H9 (cell line): ENCODE data around the gene ZNF547. TPM values are rescaled to one million over a fixed set of nuclear protein-coding genes. Genes with fewer than 3 reads are reported as not detected.

Experiments used
- DNase-seq: peaks from one replicate; pipeline ENCODE4 v3.0.0-alpha.2; 2017
- H2AFZ ChIP-seq: one replicate; pipeline ENCODE4 v1.6.1; 2013; ENCODE audit warnings: mild to moderate bottlenecking, low read length, control low read depth, moderate library complexity
- H2AK5ac ChIP-seq: 2 replicates; pipeline ENCODE4 v1.6.1; 2013; ENCODE audit warnings: low read length, control low read depth, mixed read lengths; ENCODE audit not compliant: insufficient read length
- H2BK120ac ChIP-seq: one replicate; pipeline ENCODE4 v1.6.1; 2013; ENCODE audit warnings: low read depth, mild to moderate bottlenecking, low read length, control low read depth, inconsistent platforms; ENCODE audit not compliant: poor library complexity, severe bottlenecking
- H2BK12ac ChIP-seq: 2 replicates; pipeline ENCODE4 v1.6.1; 2013; ENCODE audit warnings: low read length, control low read depth, mixed read lengths, low read depth; ENCODE audit not compliant: insufficient read length
- H2BK15ac ChIP-seq: 2 replicates; pipeline ENCODE4 v1.6.1; 2013; ENCODE audit warnings: low read depth, low read length, control low read depth
- H2BK20ac ChIP-seq: one replicate; pipeline ENCODE4 v1.6.1; 2013; ENCODE audit warnings: low read depth, mild to moderate bottlenecking, low read length, control low read depth, inconsistent platforms; ENCODE audit not compliant: poor library complexity, severe bottlenecking
- H2BK5ac ChIP-seq: 2 replicates; pipeline ENCODE4 v1.6.1; 2013; ENCODE audit warnings: low read length, control low read depth, mixed read lengths; ENCODE audit not compliant: insufficient read length
- H3K14ac ChIP-seq: 2 replicates; pipeline ENCODE4 v1.6.1; 2013; ENCODE audit warnings: low read length, control low read depth; ENCODE audit not compliant: insufficient read depth
- H3K18ac ChIP-seq: 2 replicates; pipeline ENCODE4 v1.6.1; 2013; ENCODE audit warnings: low read depth, mild to moderate bottlenecking, mixed read lengths, low read length, control low read depth; ENCODE audit not compliant: insufficient read length
- H3K23ac ChIP-seq: 2 replicates; pipeline ENCODE4 v1.6.1; 2013; ENCODE audit warnings: low read length, control low read depth, mixed read lengths, low read depth; ENCODE audit not compliant: insufficient read length
- H3K23me2 ChIP-seq: 2 replicates; pipeline ENCODE4 v1.6.1; 2013; ENCODE audit warnings: low read depth, mild to moderate bottlenecking, mixed read lengths, low read length, control low read depth; ENCODE audit not compliant: insufficient read length, poor library complexity, severe bottlenecking
- H3K27ac ChIP-seq: 2 replicates; pipeline ENCODE4 v1.5.1; 2013; ENCODE audit warnings: low read length, control low read depth, mixed read lengths, low read depth; ENCODE audit not compliant: insufficient read length
- H3K27me3 ChIP-seq: 2 replicates; pipeline ENCODE4 v1.6.1; 2013; ENCODE audit warnings: low read length, control low read depth, inconsistent platforms; ENCODE audit not compliant: insufficient read depth
- H3K4ac ChIP-seq: 2 replicates; pipeline ENCODE4 v1.6.1; 2013; ENCODE audit warnings: low read depth, mild to moderate bottlenecking, control low read depth, inconsistent platforms, low read length, moderate library complexity
- H3K4me1 ChIP-seq: 2 replicates; pipeline ENCODE4 v1.6.1; 2013; ENCODE audit warnings: low read length, control low read depth, inconsistent platforms; ENCODE audit not compliant: insufficient read depth
- H3K4me2 ChIP-seq: 2 replicates; pipeline ENCODE4 v1.6.1; 2013; ENCODE audit warnings: low read length, control low read depth, mixed read lengths; ENCODE audit not compliant: insufficient read length, insufficient read depth
- H3K56ac ChIP-seq: 2 replicates; pipeline ENCODE4 v1.6.1; 2013; ENCODE audit warnings: low read depth, mild to moderate bottlenecking, mixed read lengths, low read length, control low read depth; ENCODE audit not compliant: insufficient read length
- H3K79me1 ChIP-seq: 2 replicates; pipeline ENCODE4 v1.6.1; 2013; ENCODE audit warnings: low read depth, mild to moderate bottlenecking, moderate library complexity, low read length, control low read depth, inconsistent platforms; ENCODE audit not compliant: insufficient read depth, poor library complexity, severe bottlenecking
- H3K79me2 ChIP-seq: 2 replicates; pipeline ENCODE4 v1.6.1; 2013; ENCODE audit warnings: low read length, control low read depth, inconsistent platforms; ENCODE audit not compliant: insufficient read depth
- H3K9ac ChIP-seq: 2 replicates; pipeline ENCODE4 v1.6.1; 2013; ENCODE audit warnings: low read length, control low read depth, mixed read lengths; ENCODE audit not compliant: insufficient read length; ENCODE audit errors: extremely low read depth
- H3K9me3 ChIP-seq: one replicate; pipeline ENCODE4 v1.6.1; 2013; ENCODE audit warnings: low read depth, low read length, inconsistent platforms; ENCODE audit not compliant: control insufficient read depth
- H3T11ph ChIP-seq: one replicate; pipeline ENCODE4 v1.6.1; 2013; ENCODE audit warnings: mild to moderate bottlenecking, low read length, control low read depth, inconsistent platforms
- H4K20me1 ChIP-seq: one replicate; pipeline ENCODE4 v1.6.1; 2013; ENCODE audit not compliant: control insufficient read depth, insufficient read length, insufficient read depth
- H4K5ac ChIP-seq: 2 replicates; pipeline ENCODE4 v1.6.1; 2013; ENCODE audit warnings: low read depth, mild to moderate bottlenecking, mixed read lengths, low read length, control low read depth; ENCODE audit not compliant: insufficient read length
- H4K8ac ChIP-seq: replicated peaks from 2 replicates; pipeline ENCODE4 v1.6.1; 2013; ENCODE audit warnings: low read length, control low read depth, mixed read lengths, low read depth; ENCODE audit not compliant: insufficient read length
- H4K91ac ChIP-seq: 2 replicates; pipeline ENCODE4 v1.6.1; 2013; ENCODE audit warnings: low read depth, mild to moderate bottlenecking, moderate library complexity, mixed read lengths, low read length, control low read depth; ENCODE audit not compliant: insufficient read length
- H3K27ac Mint-ChIP-seq, 3 experiments: 2 replicates in 2 of 3; 3 replicates in 1 of 3; pipeline ENCODE4 v1.8.0; 2020 to 2021; ENCODE audit warnings: mixed read lengths in 3 of 3, mild to moderate bottlenecking in 1 of 3, moderate library complexity in 1 of 3
- H3K27me3 Mint-ChIP-seq: 2 replicates; pipeline ENCODE4 v1.8.0; 2021; ENCODE audit warnings: low read depth, mild to moderate bottlenecking, moderate library complexity, mixed read lengths
- H3K36me3 Mint-ChIP-seq, 3 experiments: 2 replicates in 2 of 3; 3 replicates in 1 of 3; pipeline ENCODE4 v1.8.0; 2020 to 2021; ENCODE audit warnings: low read depth in 3 of 3, mixed read lengths in 3 of 3; ENCODE audit not compliant: insufficient read depth in 1 of 3
- H3K4me1 Mint-ChIP-seq, 2 experiments: 2 replicates each; pipeline ENCODE4 v1.8.0; 2020; ENCODE audit warnings: mixed read lengths in 2 of 2
- H3K4me3 Mint-ChIP-seq, 2 experiments: 2 replicates in 1 of 2; 3 replicates in 1 of 2; pipeline ENCODE4 v1.8.0; 2020 to 2021; ENCODE audit warnings: mild to moderate bottlenecking in 2 of 2, mixed read lengths in 2 of 2, moderate library complexity in 1 of 2
- H3K9me3 Mint-ChIP-seq, 2 experiments: 2 replicates in 1 of 2; 3 replicates in 1 of 2; pipeline ENCODE4 v1.8.0; 2020; ENCODE audit warnings: mild to moderate bottlenecking in 2 of 2, mixed read lengths in 2 of 2, moderate library complexity in 1 of 2
- CTCF ChIP-seq: fragments of 200-600 bp; sonication (generic); conservative IDR thresholded peaks from 3 replicates; pipeline ENCODE4 v1.8.0; 2021; ENCODE audit warnings: antibody characterized with exemption, mild to moderate bottlenecking
- WGBS: extraction: QIAGEN DNeasy Blood & Tissue Kit; methylation state at CpG from one replicate; pipeline ENCODE4 v1.1.7; 2013; ENCODE audit warnings: missing lambda C conversion rate, low lambda C conversion rate, mixed read lengths; ENCODE audit not compliant: insufficient read length; ENCODE audit errors: extremely low coverage; 5-methylcytosine and 5-hydroxymethylcytosine counted together
- total RNA-seq: library from RNA; stranded (reverse); gene quantifications from 2 replicates; pipeline ENCODE4 v1.2.1, GENCODE V29; 2021

The ZNF547 gene
- total RNA-seq, 1 experiment from 2014 or later, result 3.8 TPM

DNA sequence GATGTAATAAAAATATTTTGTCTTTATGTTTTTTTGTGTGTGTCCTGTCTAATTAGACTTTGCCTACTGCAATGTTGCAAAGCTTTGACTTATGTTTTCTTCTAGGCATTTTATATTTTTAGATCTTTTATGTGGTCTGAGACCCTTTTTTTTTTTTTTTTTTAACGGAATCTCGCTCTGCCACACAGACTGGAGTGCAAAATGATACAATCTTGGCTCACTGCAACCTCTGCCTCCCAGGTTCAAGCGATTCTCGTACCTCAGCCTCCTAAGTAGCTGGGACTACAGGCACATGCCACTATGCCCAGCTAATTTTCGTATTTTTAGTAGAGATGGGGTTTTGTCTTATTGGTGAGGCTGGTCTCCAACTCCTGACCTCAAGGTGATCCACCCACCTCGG, 20.8 kb upstream of the ZNF547 start:
- no peaks in the 10 kb centered on the region for H3K9me3 ChIP-seq
- H3K27ac ChIP-seq, result no peak overlapping the region
- no peak overlapping the region for H2BK120ac ChIP-seq
- H3K56ac ChIP-seq, result no peak overlapping the region
- no peak overlapping the region for H2BK5ac ChIP-seq
- no peak overlapping the region for H3K14ac ChIP-seq
- H2BK12ac ChIP-seq, result no peak overlapping the region
- H3K4me1 ChIP-seq, result no peaks in the 10 kb centered on the region
- no peak overlapping the region for H2BK15ac ChIP-seq
- Mint-ChIP-seq H3K27me3 (peaks cover 24% of the 10 kb centered on the region), H3K27ac (no peak overlapping the region), H3K9me3 (no peaks in the 10 kb centered on the region), H3K4me1 (no peaks in the 10 kb centered on the region; a peak in 1 of 4 replicates), H3K36me3 (no peaks in the 10 kb centered on the region), H3K4me3 (no peak overlapping the region)
- no peak overlapping the region for H2BK20ac ChIP-seq
- no CpG with 5 or more reads among the region's 6 CpGs for WGBS
- H4K8ac ChIP-seq, result no peak overlapping the region
- no peak overlapping the region for H2AFZ ChIP-seq
- H3T11ph ChIP-seq, result no peak overlapping the region
- H4K20me1 ChIP-seq, result no peaks in the 10 kb centered on the region
- H3K4ac ChIP-seq, result no peak overlapping the region
- no peaks in the 10 kb centered on the region for H3K79me1 ChIP-seq
- H2AK5ac ChIP-seq, result no peak overlapping the region
- H4K5ac ChIP-seq, result no peak overlapping the region
- DNase-seq, result no peak
- H4K91ac ChIP-seq, result no peak overlapping the region
- TF ChIP-seq CTCF, result no peak
- no peak overlapping the region for H3K23ac ChIP-seq
- no peak overlapping the region for H3K4me2 ChIP-seq
- no peaks in the 10 kb centered on the region for H3K23me2 ChIP-seq
- H3K27me3 ChIP-seq, result no peaks in the 10 kb centered on the region
- H3K9ac ChIP-seq, result no peak overlapping the region
- H3K18ac ChIP-seq, result no peak overlapping the region
- H3K79me2 ChIP-seq, result no peaks in the 10 kb centered on the region
